Measurements from ENCODE around the gene PNPLA7. TPM values are rescaled to one million over a fixed set of nuclear protein-coding genes. Genes with fewer than 3 reads are reported as not detected.

Gene PNPLA7
- total RNA-seq, 4 donors from 2014 or later, result 13.0 to 34.3 (median 29.2) TPM

DNA sequence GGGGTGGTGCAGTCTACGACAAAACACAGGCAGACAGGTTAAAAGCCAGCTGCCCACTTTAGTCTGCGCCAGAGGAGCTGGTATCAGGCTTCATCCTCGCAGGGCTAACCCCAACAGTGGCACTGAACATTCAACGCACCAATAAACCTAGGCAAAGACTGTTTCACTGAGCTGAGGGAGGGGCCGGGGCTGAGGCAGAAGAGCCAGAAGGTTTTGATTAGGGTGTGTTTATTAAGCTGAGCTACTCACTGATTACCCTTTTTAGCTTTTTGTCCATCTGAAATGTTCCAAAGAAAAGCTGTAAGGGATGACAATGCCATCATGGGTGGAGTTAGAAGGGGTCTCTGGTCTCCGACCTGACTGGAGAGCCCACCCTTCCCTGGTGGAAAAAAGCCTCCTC, 38.7 kb upstream of the PNPLA7 start:
- TF ChIP-seq, protein P1, sequence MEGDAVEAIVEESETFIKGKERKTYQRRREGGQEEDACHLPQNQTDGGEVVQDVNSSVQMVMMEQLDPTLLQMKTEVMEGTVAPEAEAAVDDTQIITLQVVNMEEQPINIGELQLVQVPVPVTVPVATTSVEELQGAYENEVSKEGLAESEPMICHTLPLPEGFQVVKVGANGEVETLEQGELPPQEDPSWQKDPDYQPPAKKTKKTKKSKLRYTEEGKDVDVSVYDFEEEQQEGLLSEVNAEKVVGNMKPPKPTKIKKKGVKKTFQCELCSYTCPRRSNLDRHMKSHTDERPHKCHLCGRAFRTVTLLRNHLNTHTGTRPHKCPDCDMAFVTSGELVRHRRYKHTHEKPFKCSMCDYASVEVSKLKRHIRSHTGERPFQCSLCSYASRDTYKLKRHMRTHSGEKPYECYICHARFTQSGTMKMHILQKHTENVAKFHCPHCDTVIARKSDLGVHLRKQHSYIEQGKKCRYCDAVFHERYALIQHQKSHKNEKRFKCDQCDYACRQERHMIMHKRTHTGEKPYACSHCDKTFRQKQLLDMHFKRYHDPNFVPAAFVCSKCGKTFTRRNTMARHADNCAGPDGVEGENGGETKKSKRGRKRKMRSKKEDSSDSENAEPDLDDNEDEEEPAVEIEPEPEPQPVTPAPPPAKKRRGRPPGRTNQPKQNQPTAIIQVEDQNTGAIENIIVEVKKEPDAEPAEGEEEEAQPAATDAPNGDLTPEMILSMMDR (IDR thresholded peaks at IDR 0.05; ENCODE audit: low read depth), result no peak

DNA sequence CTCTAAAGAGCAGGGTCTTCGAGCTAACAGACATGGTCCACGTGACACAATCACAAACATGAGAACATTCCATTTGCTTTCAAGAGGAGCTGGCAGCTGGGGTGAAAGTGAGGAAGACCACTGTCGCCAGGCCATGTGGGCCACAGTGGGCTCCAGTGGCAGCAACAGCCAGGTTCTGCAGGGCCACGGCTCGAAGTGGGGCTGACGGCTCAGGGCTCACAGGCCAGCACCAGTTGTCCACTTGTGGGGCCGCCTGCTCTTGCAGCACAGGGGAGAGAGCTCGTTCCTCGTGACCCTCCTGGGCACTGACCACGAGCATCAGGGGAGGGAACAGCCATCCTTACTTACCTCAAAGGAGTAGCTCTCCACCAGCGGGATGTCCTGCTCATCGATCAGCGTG, 38.1 kb upstream of the PNPLA7 start:
- TF ChIP-seq, protein P1 (IDR thresholded peaks at IDR 0.05; ENCODE audit: low read depth), result no peak

DNA sequence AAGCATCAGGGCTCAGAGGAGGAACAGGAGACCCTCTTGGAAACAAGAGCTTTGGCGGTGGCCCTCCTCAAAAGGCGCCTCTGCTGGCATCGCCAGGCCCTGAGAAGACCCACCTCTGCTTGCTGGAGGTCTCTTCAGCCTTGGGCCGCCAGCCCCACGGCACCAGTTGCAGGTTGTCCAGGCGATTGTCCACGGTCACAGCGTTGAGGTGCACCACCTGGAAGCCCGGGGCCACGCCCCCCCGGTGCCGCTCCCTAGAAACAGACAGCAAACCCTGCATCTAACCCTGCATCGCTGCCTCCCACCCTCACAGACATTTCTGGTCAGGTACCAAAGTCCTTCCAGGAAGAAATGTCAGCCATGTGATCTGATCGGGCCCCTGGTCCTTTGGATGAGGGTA, 36.7 kb upstream of the PNPLA7 start:
- TF ChIP-seq, protein P1 (IDR thresholded peaks at IDR 0.05; ENCODE audit: low read depth), result no peak

DNA sequence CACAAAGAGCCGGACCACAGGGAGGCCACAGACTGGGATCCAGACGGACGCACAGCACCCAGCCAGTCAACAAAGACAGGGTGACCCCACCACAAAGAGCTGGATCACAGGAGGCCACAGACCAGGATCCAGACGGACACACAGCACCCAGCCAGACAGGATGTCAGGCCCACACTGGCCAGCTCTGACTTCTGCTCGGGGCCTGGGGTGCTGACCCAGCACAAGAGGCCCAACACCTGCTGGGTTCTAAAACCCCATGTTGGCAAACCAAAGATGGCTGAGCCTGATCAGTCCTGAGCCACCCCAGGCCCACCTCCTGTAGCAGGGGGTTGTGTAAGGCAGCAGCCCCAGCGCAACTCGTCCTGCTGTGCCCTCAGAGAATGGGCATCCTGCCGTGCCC, 33.8 kb upstream of the PNPLA7 start:
- TF ChIP-seq, protein P1 (IDR thresholded peaks at IDR 0.05; ENCODE audit: low read depth), result no peak

DNA sequence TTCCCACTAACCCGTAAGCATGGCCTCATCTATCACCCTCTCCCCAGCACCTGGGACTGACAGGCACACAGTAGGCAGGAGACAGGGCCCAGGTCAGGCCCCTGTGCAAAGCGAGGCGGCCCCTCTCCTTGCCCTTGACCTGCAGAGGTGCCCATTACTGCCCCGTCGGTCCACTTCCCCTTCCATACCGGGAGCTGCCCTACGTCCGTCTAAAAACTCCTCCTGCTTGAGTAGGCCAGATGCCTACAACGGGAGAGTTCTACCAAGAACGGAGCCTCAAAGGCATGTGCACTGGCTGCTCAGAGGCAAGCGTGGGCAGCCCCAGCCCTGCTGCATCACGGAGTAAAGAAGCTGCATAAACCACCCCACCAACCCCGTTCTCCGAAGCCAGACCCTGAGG, 33.1 kb upstream of the PNPLA7 start:
- TF ChIP-seq, protein P1 (IDR thresholded peaks at IDR 0.05; ENCODE audit: low read depth), result no peak

DNA sequence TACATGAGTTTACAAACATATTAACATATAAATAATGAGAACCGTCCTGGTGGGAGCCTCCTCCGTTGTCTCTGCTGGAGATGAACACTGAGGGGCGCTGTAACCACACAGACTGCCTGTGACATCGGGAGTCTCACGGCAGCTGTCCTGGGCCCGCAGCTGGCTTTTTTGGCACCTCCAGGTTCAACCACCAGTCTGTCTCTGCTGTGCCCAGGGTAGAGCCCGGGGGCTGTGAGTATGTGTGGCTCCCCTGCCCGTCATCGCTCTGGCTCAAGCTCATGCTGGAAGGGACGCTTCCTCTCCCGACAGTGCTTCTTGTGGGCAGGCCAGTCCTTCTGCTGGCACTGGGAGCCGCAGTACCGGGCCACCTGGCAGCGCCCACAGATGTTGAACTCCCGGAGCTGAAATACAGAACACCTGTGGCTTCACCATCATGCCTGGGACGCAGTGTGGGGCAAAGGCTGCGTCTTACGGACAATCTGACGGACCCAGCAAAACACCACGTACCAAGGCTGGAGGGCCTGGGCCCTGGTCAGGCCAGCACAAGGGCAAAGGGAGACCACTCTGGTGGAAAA, 32.2 kb upstream of the PNPLA7 start:
- TF ChIP-seq, protein P1 (IDR thresholded peaks at IDR 0.05; ENCODE audit: low read depth), result no peak

DNA sequence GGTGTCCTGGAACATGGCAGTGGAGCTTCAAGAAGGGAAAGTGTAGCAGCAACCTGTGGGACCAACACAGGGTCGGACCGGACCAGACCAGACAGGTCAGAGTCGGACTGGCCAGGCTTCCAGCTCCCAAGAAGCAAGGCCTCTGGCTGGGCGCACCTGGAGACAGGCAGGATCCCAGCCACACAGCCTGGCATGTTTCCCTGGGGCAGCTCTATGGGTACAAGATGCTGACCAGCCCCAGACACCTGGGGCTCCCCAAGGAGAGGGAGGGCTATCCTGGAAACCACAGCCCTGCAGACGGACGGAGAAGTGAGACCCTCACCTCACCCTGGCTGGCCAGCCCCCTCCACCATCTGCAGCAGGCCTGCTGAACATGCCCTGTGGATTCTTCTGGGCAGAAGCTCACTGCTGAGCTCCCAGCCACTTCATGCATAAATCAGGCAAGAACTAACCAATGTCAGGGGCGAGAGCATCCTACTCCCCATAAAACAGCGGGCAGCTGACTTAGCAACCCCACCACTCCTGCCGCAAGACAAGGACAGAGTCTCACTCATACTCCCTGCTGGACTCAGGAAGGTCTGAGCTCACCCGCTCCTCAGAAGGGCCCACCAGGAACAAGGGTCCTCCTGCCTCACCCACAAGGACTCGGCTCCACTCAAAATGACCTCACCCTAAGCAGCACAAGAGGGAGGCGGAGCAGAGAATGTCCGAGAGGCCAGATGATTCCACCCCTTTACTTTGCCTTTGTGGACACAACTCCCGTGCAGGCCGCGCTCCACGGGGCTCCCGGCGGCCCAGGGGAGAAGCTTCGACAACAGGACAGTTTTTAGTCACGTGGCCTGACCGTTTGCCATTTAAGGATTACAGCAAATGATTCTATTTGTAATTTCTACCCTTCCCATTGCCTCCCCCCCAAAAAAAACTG, 31.4 kb upstream of the PNPLA7 start:
- TF ChIP-seq, protein P1 (IDR thresholded peaks at IDR 0.05; ENCODE audit: low read depth), result no peak
